WTC11 (cell line): ENCODE data around the gene SYNGR2. TPM values are rescaled to one million over a fixed set of nuclear protein-coding genes. Genes with fewer than 3 reads are reported as not detected.

Experiments
- ATF2 ChIP-seq: sonication (generic); formaldehyde crosslinking; IDR thresholded peaks from 2 replicates; pipeline ENCODE4 v1.8.1; 2022; ENCODE audit warnings: low read depth, missing genetic modification reagents, borderline replicate concordance
- E2F4 ChIP-seq: sonication (generic); formaldehyde crosslinking; IDR thresholded peaks from 2 replicates; pipeline ENCODE4 v1.8.1; 2022; ENCODE audit warnings: low read depth, mild to moderate bottlenecking, moderate library complexity, missing genetic modification reagents, borderline replicate concordance
- E2F5 ChIP-seq: sonication (generic); formaldehyde crosslinking; IDR thresholded peaks from 2 replicates; pipeline ENCODE4 v1.8.1; 2022; ENCODE audit warnings: mild to moderate bottlenecking, moderate library complexity, missing genetic modification reagents
- EMX1 ChIP-seq: fragments of 250-450 bp; sonication (Bioruptor Pico); IDR thresholded peaks from 2 replicates; pipeline ENCODE4 v1.8.0; 2021; ENCODE audit warnings: mild to moderate bottlenecking
- IRF1 ChIP-seq: sonication (generic); formaldehyde crosslinking; IDR thresholded peaks from 2 replicates; pipeline ENCODE4 v1.8.0; 2023; ENCODE audit warnings: missing genetic modification reagents
- MAX ChIP-seq: sonication (generic); formaldehyde crosslinking; IDR thresholded peaks from 2 replicates; pipeline ENCODE4 v1.8.0; 2022; ENCODE audit warnings: mild to moderate bottlenecking, missing genetic modification reagents
- MYBL2 ChIP-seq: sonication (generic); formaldehyde crosslinking; IDR thresholded peaks from 2 replicates; pipeline ENCODE4 v1.8.1; 2023; ENCODE audit warnings: mild to moderate bottlenecking, moderate library complexity, missing genetic modification reagents
- NFATC4 ChIP-seq: fragments of 250-450 bp; sonication (Bioruptor Pico); IDR thresholded peaks from 2 replicates; pipeline ENCODE4 v1.9.0; 2021; ENCODE audit warnings: mild to moderate bottlenecking
- NR3C1 ChIP-seq: sonication (generic); formaldehyde crosslinking; conservative IDR thresholded peaks from 2 replicates; pipeline ENCODE4 v1.8.1; 2023; ENCODE audit warnings: low read depth, mild to moderate bottlenecking, missing genetic modification reagents
- PRDM15 ChIP-seq: sonication (generic); formaldehyde crosslinking; IDR thresholded peaks from 2 replicates; pipeline ENCODE4 v1.8.0; 2022; ENCODE audit warnings: missing genetic modification reagents
- RELA ChIP-seq: sonication (generic); formaldehyde crosslinking; IDR thresholded peaks from 2 replicates; pipeline ENCODE4 v1.8.1; 2022; ENCODE audit warnings: missing genetic modification reagents, mild to moderate bottlenecking, borderline replicate concordance
- SMAD3 ChIP-seq: sonication (generic); formaldehyde crosslinking; IDR thresholded peaks from 2 replicates; pipeline ENCODE4 v1.8.0; 2022; ENCODE audit warnings: missing genetic modification reagents, mild to moderate bottlenecking, borderline replicate concordance
- SOX15 ChIP-seq: fragments of 250-450 bp; sonication (Bioruptor Pico); IDR thresholded peaks from 2 replicates; pipeline ENCODE4 v1.9.0; 2021; ENCODE audit warnings: mild to moderate bottlenecking
- TCF7 ChIP-seq: sonication (generic); formaldehyde crosslinking; IDR thresholded peaks from 2 replicates; pipeline ENCODE4 v1.8.0; 2022; ENCODE audit warnings: mild to moderate bottlenecking, low read depth, missing genetic modification reagents, moderate library complexity
- USF1 ChIP-seq: sonication (generic); formaldehyde crosslinking; IDR thresholded peaks from 2 replicates; pipeline ENCODE4 v1.8.0; 2022; ENCODE audit warnings: mild to moderate bottlenecking, missing genetic modification reagents
- ZNF121 ChIP-seq: sonication (generic); formaldehyde crosslinking; IDR thresholded peaks from 2 replicates; pipeline ENCODE4 v1.8.0; 2023; ENCODE audit warnings: missing genetic modification reagents
- ZNF232 ChIP-seq: sonication (generic); formaldehyde crosslinking; IDR thresholded peaks from 2 replicates; pipeline ENCODE4 v1.8.0; 2022; ENCODE audit warnings: mild to moderate bottlenecking, missing genetic modification reagents
- ZNF263 ChIP-seq: sonication (generic); formaldehyde crosslinking; IDR thresholded peaks from 2 replicates; pipeline ENCODE4 v1.8.1; 2022; ENCODE audit warnings: low read depth, mild to moderate bottlenecking, moderate library complexity, missing genetic modification reagents
- ZNF671 ChIP-seq: fragments of 250-450 bp; sonication (Bioruptor Pico); IDR thresholded peaks from 2 replicates; pipeline ENCODE4 v1.8.0; 2021; ENCODE audit warnings: mild to moderate bottlenecking
- total RNA-seq: library from RNA; stranded (reverse); gene quantifications from 3 replicates; pipeline ENCODE4 v1.2.3, GENCODE V29; 2021

Gene SYNGR2
- total RNA-seq, 1 experiment from 2014 or later: 47.7 TPM

- TF ChIP-seq RELA (CRISPR knock-in tag) (no peak), EMX1 (CRISPR knock-in tag) (0 out of 2 replicates have a peak, but pooled peaks have one; percentile 13), ZNF671 (no peak), MYBL2 (CRISPR knock-in tag) (peak; percentile 98), ZNF121 (CRISPR knock-in tag) (no peak), ZNF263 (CRISPR knock-in tag) (peak; percentile 25; the same call in 1 of the 2 replicates), E2F5 (CRISPR knock-in tag) (peak; percentile 100), SMAD3 (peak; percentile 87), ZNF232 (peak; percentile 91), E2F4 (CRISPR knock-in tag) (peak; percentile 99), TCF7 (no peak), USF1 (CRISPR knock-in tag) (peak; percentile 77), PRDM15 (no peak), NR3C1 (no peak), SOX15 (no peak), NFATC4 (CRISPR knock-in tag) (peak; percentile 32; the same call in 1 of the 2 replicates), MAX (CRISPR knock-in tag) (peak; percentile 84), ATF2 (no peak), IRF1 (CRISPR knock-in tag) (0 out of 2 replicates have a peak, but pooled peaks have one; percentile 30)
These were observed 18.6 kb downstream of the SYNGR2 start, which contains the start of the genes AFMID and TK1 (continued) for GRCh38 chr17:78186692-78187595.
